HepG2 (cell line): Measurements from ENCODE around the gene AVPR1A. TPM values are rescaled to one million over a fixed set of nuclear protein-coding genes. Genes with fewer than 3 reads are reported as not detected.

Experiments used
- JDP2 ChIP-seq: sonication (generic); formaldehyde crosslinking; IDR thresholded peaks from 2 replicates; pipeline ENCODE4 v1.8.1; 2022; ENCODE audit warnings: missing genetic modification reagents, borderline replicate concordance
- MAFK ChIP-seq, 2 experiments: IDR thresholded peaks in 1 of 2; conservative IDR thresholded peaks in 1 of 2; 2 replicates each; pipeline ENCODE4 v1.6.1; 2011; ENCODE audit warnings: improper control_type of control experiment in 2 of 2, low read length in 2 of 2
- TEF ChIP-seq: sonication (generic); formaldehyde crosslinking; IDR thresholded peaks from 2 replicates; pipeline ENCODE4 v1.5.0; 2020; ENCODE audit warnings: missing genetic modification reagents
- ZFP91 ChIP-seq: sonication (generic); formaldehyde crosslinking; IDR thresholded peaks from 2 replicates; pipeline ENCODE4 v1.9.0; 2022; ENCODE audit warnings: missing genetic modification reagents, mild to moderate bottlenecking, borderline replicate concordance
- ZMYM4 ChIP-seq: sonication (generic); formaldehyde crosslinking; IDR thresholded peaks from 2 replicates; pipeline ENCODE4 v1.8.1; 2023; ENCODE audit warnings: mild to moderate bottlenecking, missing genetic modification reagents
- ZNF652 ChIP-seq: IDR thresholded peaks from 2 replicates; pipeline ENCODE4 v1.6.1; 2016; ENCODE audit warnings: low read depth, borderline replicate concordance
- polyA plus RNA-seq, 8 experiments: library from polyadenylated mRNA; depleted of rRNA in 3 of 8; stranded (reverse) in 7 of 8; unstranded in 1 of 8; fragments of >200 nt; fragmentation: Illumina TruSeq in 4 of 8; extraction: Trizol in 4 of 8; gene quantifications; 2 replicates each; pipeline versions ENCODE4 v1.2.1 to v1.2.3, GENCODE V29; 2011 to 2016; ENCODE audit warnings: low read depth in 4 of 8, missing spikeins in 1 of 8, mixed read lengths in 1 of 8; ENCODE audit not compliant: insufficient read depth in 1 of 8
- total RNA-seq, 5 experiments: library from RNA; depleted of rRNA; stranded (reverse); fragments of >200 nt; fragmentation: Illumina TruSeq; extraction: Trizol; gene quantifications; 2 replicates each; pipeline ENCODE4 v1.2.3, GENCODE V29; 2016; ENCODE audit warnings: low read depth in 1 of 5
- TF ChIP-seq, protein P1 (sequence below): sonication (generic); formaldehyde crosslinking; IDR thresholded peaks from one replicate; pipeline ENCODE4 v1.5.1; 2020; ENCODE audit warnings: mild to moderate bottlenecking, missing genetic modification reagents; ENCODE audit errors: not compliant biosample characterization

AVPR1A gene
- total and polyA plus RNA-seq, 2 of the 13 experiments (the other 11 are each of a cell fraction or from before 2014, with no cell fraction given): not detected

DNA sequence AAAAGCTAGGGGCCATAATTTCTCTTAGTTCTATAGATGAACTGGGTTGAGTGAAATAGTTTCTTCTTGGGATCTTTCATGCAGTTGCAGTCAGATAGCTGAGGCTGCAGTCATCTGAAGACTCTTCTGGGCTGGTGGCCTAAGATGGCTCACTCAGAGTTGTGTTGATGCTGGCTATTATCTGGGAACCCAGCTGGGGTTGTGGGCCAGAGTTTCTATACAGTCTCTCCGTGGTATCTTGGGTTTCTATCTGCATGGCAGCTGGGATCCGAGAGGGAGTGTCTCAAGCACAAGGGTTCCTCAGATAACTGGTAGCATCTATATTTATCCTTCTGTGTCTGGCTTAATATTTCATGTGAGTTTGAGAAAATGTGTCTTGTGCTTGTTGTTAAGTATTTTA is 21.1 kb downstream of the AVPR1A start (continued):
- TF ChIP-seq, protein P1, sequence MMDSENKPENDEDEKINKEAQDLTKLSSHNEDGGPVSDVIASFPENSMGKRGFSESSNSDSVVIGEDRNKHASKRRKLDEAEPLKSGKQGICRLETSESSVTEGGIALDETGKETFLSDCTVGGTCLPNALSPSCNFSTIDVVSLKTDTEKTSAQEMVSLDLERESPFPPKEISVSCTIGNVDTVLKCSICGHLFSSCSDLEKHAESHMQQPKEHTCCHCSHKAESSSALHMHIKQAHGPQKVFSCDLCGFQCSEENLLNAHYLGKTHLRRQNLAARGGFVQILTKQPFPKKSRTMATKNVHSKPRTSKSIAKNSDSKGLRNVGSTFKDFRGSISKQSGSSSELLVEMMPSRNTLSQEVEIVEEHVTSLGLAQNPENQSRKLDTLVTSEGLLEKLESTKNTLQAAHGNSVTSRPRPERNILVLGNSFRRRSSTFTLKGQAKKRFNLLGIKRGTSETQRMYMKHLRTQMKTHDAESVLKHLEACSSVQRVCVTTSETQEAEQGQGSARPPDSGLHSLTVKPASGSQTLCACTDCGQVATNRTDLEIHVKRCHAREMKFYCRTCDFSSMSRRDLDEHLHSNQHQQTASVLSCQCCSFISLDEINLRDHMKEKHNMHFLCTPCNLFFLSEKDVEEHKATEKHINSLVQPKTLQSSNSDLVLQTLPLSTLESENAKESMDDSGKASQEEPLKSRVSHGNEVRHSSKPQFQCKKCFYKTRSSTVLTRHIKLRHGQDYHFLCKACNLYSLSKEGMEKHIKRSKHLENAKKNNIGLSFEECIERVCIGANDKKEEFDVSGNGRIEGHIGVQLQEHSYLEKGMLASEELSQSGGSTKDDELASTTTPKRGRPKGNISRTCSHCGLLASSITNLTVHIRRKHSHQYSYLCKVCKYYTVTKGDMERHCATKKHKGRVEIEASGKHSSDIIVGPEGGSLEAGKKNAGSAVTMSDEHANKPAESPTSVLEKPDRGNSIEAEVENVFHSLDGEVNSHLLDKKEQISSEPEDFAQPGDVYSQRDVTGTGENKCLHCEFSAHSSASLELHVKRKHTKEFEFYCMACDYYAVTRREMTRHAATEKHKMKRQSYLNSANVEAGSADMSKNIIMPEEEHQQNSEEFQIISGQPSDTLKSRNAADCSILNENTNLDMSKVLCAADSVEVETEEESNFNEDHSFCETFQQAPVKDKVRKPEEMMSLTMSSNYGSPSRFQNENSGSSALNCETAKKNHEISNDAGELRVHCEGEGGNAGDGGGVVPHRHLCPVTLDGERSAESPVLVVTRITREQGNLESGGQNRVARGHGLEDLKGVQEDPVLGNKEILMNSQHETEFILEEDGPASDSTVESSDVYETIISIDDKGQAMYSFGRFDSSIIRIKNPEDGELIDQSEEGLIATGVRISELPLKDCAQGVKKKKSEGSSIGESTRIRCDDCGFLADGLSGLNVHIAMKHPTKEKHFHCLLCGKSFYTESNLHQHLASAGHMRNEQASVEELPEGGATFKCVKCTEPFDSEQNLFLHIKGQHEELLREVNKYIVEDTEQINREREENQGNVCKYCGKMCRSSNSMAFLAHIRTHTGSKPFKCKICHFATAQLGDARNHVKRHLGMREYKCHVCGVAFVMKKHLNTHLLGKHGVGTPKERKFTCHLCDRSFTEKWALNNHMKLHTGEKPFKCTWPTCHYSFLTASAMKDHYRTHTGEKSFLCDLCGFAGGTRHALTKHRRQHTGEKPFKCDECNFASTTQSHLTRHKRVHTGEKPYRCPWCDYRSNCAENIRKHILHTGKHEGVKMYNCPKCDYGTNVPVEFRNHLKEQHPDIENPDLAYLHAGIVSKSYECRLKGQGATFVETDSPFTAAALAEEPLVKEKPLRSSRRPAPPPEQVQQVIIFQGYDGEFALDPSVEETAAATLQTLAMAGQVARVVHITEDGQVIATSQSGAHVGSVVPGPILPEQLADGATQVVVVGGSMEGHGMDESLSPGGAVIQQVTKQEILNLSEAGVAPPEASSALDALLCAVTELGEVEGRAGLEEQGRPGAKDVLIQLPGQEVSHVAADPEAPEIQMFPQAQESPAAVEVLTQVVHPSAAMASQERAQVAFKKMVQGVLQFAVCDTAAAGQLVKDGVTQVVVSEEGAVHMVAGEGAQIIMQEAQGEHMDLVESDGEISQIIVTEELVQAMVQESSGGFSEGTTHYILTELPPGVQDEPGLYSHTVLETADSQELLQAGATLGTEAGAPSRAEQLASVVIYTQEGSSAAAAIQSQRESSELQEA: no peak
- no peak for TF ChIP-seq ZMYM4 (CRISPR knock-in tag)
- no peak for TF ChIP-seq TEF (CRISPR knock-in tag)
- no peak for TF ChIP-seq ZNF652
- no peak for TF ChIP-seq ZFP91 (CRISPR knock-in tag)
- no peak for TF ChIP-seq JDP2 (CRISPR knock-in tag)
- TF ChIP-seq MAFK (conservative IDR thresholded peaks at IDR 0.05 in 1 of 2, IDR thresholded peaks at IDR 0.05 in 1 of 2; ENCODE audit: low read length in 2 of 2): no peak
- TF ChIP-seq, all 625 proteins: peak for 0
